A549 (cell line): ENCODE data around the gene METTL24. TPM values are rescaled to one million over a fixed set of nuclear protein-coding genes. Genes with fewer than 3 reads are reported as not detected.

ENCODE experiments used
- ATAC-seq, 2 experiments: fragments of 200-7000 bp in 1 of 2; fragments of >200 bp in 1 of 2; cut with Nextera tagmentation in 1 of 2; cut with Tn5 transposase in 1 of 2; 3 replicates each; pipeline versions ENCODE4 v1.8.0 to v1.9.1; 2018 to 2020; ENCODE audit warnings: mild to moderate bottlenecking in 1 of 2, moderate library complexity in 1 of 2
- CTCF ChIA-PET: fragments of 300-600 bp; sonication (Branson Sonifier 250); formaldehyde crosslinking; extraction: SDS; loops from one replicate; lab custom pipeline; 2021; ENCODE audit warnings: antibody characterized with exemption, inconsistent platforms; lab: Yijun Ruan, JAX
- POLR2A ChIA-PET: fragments of 350-600 bp; formaldehyde crosslinking; extraction: SDS; loops from one replicate; lab custom pipeline; 2021; ENCODE audit warnings: antibody characterized with exemption, inconsistent platforms; lab: Yijun Ruan, JAX
- DNase-seq, 2 experiments: peaks; one replicate each; pipeline versions ENCODE4 v3.0.0 to v3.0.0-alpha.2; 2011 to 2016; ENCODE audit warnings: low read depth in 1 of 2, low spot score in 1 of 2
- FAIRE-seq: peaks from 2 replicates; lab custom pipeline; 2011; peaks lifted over from hg19 to GRCh38; lab: Jason Lieb, UNC
- H3K27ac ChIP-seq, 2 experiments: fragments of >200 bp; sonication (Bioruptor Twin); formaldehyde crosslinking; 3 replicates each; pipeline ENCODE4 v1.5.1; 2016 to 2017
- H3K4me1 ChIP-seq: fragments of >200 bp; sonication (Bioruptor Twin); formaldehyde crosslinking; 3 replicates; pipeline ENCODE4 v1.6.1; 2016
- H3K4me2 ChIP-seq: fragments of >200 bp; sonication (Bioruptor Twin); formaldehyde crosslinking; 3 replicates; pipeline ENCODE4 v1.6.1; 2016
- H3K4me3 ChIP-seq: fragments of >200 bp; sonication (Bioruptor Twin); formaldehyde crosslinking; 3 replicates; pipeline ENCODE4 v1.5.1; 2016
- H3K9me3 ChIP-seq: fragments of >200 bp; sonication (Bioruptor Twin); formaldehyde crosslinking; 3 replicates; pipeline ENCODE4 v1.6.1; 2016
- ATOH8 ChIP-seq: fragments of 250-450 bp; sonication (Bioruptor Pico); IDR thresholded peaks from 2 replicates; pipeline ENCODE4 v1.5.0; 2020; ENCODE audit warnings: low read depth, mild to moderate bottlenecking, moderate library complexity
- BCL3 ChIP-seq: fragments of >200 bp; sonication (Bioruptor Twin); formaldehyde crosslinking; IDR thresholded peaks from 3 replicates; pipeline ENCODE4 v1.6.1; 2016
- BHLHE40 ChIP-seq: IDR thresholded peaks from 2 replicates; pipeline ENCODE4 v1.6.1; 2012; ENCODE audit warnings: low read depth, low read length, inconsistent platforms
- CBX2 ChIP-seq: fragments of 200-600 bp; sonication (generic); IDR thresholded peaks from 2 replicates; pipeline ENCODE4 v1.6.1; 2016; ENCODE audit warnings: low read depth, mild to moderate bottlenecking, borderline replicate concordance
- E2F6 ChIP-seq: IDR thresholded peaks from 2 replicates; pipeline ENCODE4 v1.6.1; 2012; ENCODE audit warnings: low read depth, borderline replicate concordance
- EHMT2 ChIP-seq: fragments of 200-600 bp; sonication (generic); IDR thresholded peaks from 2 replicates; pipeline ENCODE4 v1.6.1; 2016; ENCODE audit warnings: antibody characterized with exemption, low read depth, mild to moderate bottlenecking, moderate library complexity
- ESRRA ChIP-seq: fragments of 150-350 bp; IDR thresholded peaks from 2 replicates; pipeline ENCODE4 v1.6.1; 2014; ENCODE audit warnings: mild to moderate bottlenecking, low read length, borderline replicate concordance
- FOSB ChIP-seq: fragments of 250-450 bp; sonication (Bioruptor Pico); IDR thresholded peaks from 2 replicates; pipeline ENCODE4 v1.5.0; 2020; ENCODE audit warnings: mild to moderate bottlenecking, moderate library complexity
- FOXS1 ChIP-seq: fragments of 250-450 bp; sonication (Bioruptor Pico); IDR thresholded peaks from 2 replicates; pipeline ENCODE4 v1.5.0; 2020; ENCODE audit warnings: mild to moderate bottlenecking, moderate library complexity
- HES2 ChIP-seq: fragments of >200 bp; sonication (Bioruptor Twin); formaldehyde crosslinking; IDR thresholded peaks from 2 replicates; pipeline ENCODE4 v1.6.1; 2016
- HOXA7 ChIP-seq: fragments of 250-450 bp; sonication (Bioruptor Pico); IDR thresholded peaks from 2 replicates; pipeline ENCODE4 v1.5.0; 2020; ENCODE audit warnings: mild to moderate bottlenecking, moderate library complexity
- HOXB5 ChIP-seq: fragments of 250-450 bp; sonication (Bioruptor Pico); IDR thresholded peaks from 2 replicates; pipeline ENCODE4 v1.5.0; 2020; ENCODE audit warnings: mild to moderate bottlenecking, moderate library complexity
- KDM1A ChIP-seq: fragments of 200-600 bp; sonication (generic); IDR thresholded peaks from 2 replicates; pipeline ENCODE4 v1.6.1; 2016; ENCODE audit warnings: low read depth, mild to moderate bottlenecking
- MAFK ChIP-seq: fragments of 450-650 bp; IDR thresholded peaks from 2 replicates; pipeline ENCODE4 v1.6.1; 2014; ENCODE audit not compliant: partially characterized antibody
- MAZ ChIP-seq: fragments of 150-350 bp; IDR thresholded peaks from 2 replicates; pipeline ENCODE4 v1.6.1; 2014; ENCODE audit warnings: antibody characterized with exemption, low read depth, low read length, borderline replicate concordance
- NFE2L2 ChIP-seq: fragments of 150-350 bp; conservative IDR thresholded peaks from 2 replicates; pipeline ENCODE4 v1.6.1; 2014; ENCODE audit warnings: low read length
- NR3C1 ChIP-seq: fragments of >200 bp; sonication (Bioruptor Twin); formaldehyde crosslinking; IDR thresholded peaks from 3 replicates; pipeline ENCODE4 v1.6.1; 2017
- PHF8 ChIP-seq: fragments of 200-600 bp; sonication (generic); IDR thresholded peaks from 2 replicates; pipeline ENCODE4 v1.6.1; 2016; ENCODE audit warnings: low read depth, mild to moderate bottlenecking, antibody characterized with exemption, moderate library complexity, borderline replicate concordance
- POLR2A ChIP-seq: IDR thresholded peaks from 2 replicates; pipeline ENCODE4 v1.6.1; 2012; ENCODE audit warnings: mild to moderate bottlenecking, low read length
- RCOR1 ChIP-seq: fragments of 150-350 bp; IDR thresholded peaks from 2 replicates; pipeline ENCODE4 v1.6.1; 2014; ENCODE audit warnings: antibody characterized with exemption, low read length, low read depth
- RFX5 ChIP-seq: fragments of 450-650 bp; IDR thresholded peaks from 2 replicates; pipeline ENCODE4 v1.7.1; 2014; ENCODE audit warnings: antibody characterized with exemption, mild to moderate bottlenecking, moderate library complexity
- TFCP2L1 ChIP-seq: fragments of 250-450 bp; sonication (Bioruptor Pico); IDR thresholded peaks from 2 replicates; pipeline ENCODE4 v1.5.0; 2021; ENCODE audit warnings: mild to moderate bottlenecking
- TP53 ChIP-seq: fragments of 250-450 bp; sonication (Bioruptor Pico); IDR thresholded peaks from 2 replicates; pipeline ENCODE4 v1.5.0; 2021; ENCODE audit warnings: mild to moderate bottlenecking, moderate library complexity
- ZFP36 ChIP-seq: fragments of 450-650 bp; IDR thresholded peaks from 2 replicates; pipeline ENCODE4 v1.6.1; 2014; ENCODE audit warnings: borderline replicate concordance; ENCODE audit not compliant: partially characterized antibody
- WGBS: methylation state at CpG from one replicate; pipeline ENCODE4 v1.1.6; 2017; ENCODE audit errors: missing lambda C conversion rate; 5-methylcytosine and 5-hydroxymethylcytosine counted together
- polyA plus RNA-seq, 4 experiments: library from polyadenylated mRNA; depleted of rRNA in 3 of 4; stranded (reverse); fragments of >200 nt; fragmentation: RNase III in 1 of 4; extraction: RNeasy Plus Mini Kit Qiagen cat#74134 plus additional on column Dnase treatment in 1 of 4; gene quantifications; 2 replicates in 3 of 4; 3 replicates in 1 of 4; pipeline ENCODE4 v1.2.3, GENCODE V29; 2011 to 2017
- TF ChIP-seq, protein P1 (sequence below): fragments of 200-600 bp; sonication (generic); IDR thresholded peaks from 2 replicates; pipeline ENCODE4 v1.6.1; 2016; ENCODE audit warnings: antibody characterized with exemption, mild to moderate bottlenecking, moderate library complexity
- TF ChIP-seq, protein P2 (sequence below): fragments of >200 bp; sonication (Bioruptor Twin); formaldehyde crosslinking; IDR thresholded peaks from 3 replicates; pipeline ENCODE4 v1.5.1; 2016
- TF ChIP-seq, protein P3 (sequence below): fragments of 250-450 bp; sonication (Bioruptor Pico); IDR thresholded peaks from 2 replicates; pipeline ENCODE4 v1.5.0; 2021; ENCODE audit warnings: mild to moderate bottlenecking, moderate library complexity, borderline replicate concordance
- TF ChIP-seq, protein P4 (sequence below): fragments of 150-350 bp; IDR thresholded peaks from 2 replicates; pipeline ENCODE4 v1.6.1; 2014; ENCODE audit warnings: low read depth, mild to moderate bottlenecking, low read length

METTL24 gene
- polyA plus RNA-seq, 2 of the 4 experiments (the other 2 are of a cell fraction): not detected

DNA sequence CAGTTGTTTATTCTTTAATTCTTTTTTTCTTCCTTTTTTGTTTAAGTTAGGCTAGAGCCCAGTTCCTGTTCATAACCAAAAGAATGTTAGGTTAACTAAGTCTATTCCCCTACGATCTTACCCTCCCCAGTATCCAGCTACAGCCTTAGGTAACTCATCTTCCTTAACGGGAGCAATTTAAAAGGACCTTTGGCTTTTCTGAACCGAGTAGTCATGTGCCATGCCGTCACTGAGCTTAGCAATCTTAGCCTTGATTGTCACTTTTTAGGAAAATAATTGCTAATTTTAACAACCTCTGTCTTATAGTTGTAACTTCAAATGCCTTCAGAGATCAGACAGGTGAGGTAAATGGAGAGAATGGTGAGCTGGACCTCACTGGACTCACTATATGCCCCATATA lies 6.2 kb downstream of the METTL24 start:
- Histone ChIP-seq H3K4me2 (no peak overlapping the region), H3K27ac (no peak overlapping the region), H3K4me1 (no peaks in the 10 kb centered on the region), H3K9me3 (no peaks in the 10 kb centered on the region), H3K4me3 (no peak overlapping the region)
- FAIRE-seq (no peak), DNase-seq (no peak), ATAC-seq (no peak)
- 64% methylated on average over 4 of the region's 4 CpGs for WGBS
- TF ChIP-seq POLR2A (no peak), NFE2L2 (no peak), NR3C1 (no peak), FOSB (CRISPR knock-in tag) (no peak), TP53 (no peak), BHLHE40 (no peak), ZFP36 (no peak), E2F6 (no peak), CBX2 (no peak), RCOR1 (no peak), HOXB5 (no peak)
- TF ChIP-seq, protein P1, sequence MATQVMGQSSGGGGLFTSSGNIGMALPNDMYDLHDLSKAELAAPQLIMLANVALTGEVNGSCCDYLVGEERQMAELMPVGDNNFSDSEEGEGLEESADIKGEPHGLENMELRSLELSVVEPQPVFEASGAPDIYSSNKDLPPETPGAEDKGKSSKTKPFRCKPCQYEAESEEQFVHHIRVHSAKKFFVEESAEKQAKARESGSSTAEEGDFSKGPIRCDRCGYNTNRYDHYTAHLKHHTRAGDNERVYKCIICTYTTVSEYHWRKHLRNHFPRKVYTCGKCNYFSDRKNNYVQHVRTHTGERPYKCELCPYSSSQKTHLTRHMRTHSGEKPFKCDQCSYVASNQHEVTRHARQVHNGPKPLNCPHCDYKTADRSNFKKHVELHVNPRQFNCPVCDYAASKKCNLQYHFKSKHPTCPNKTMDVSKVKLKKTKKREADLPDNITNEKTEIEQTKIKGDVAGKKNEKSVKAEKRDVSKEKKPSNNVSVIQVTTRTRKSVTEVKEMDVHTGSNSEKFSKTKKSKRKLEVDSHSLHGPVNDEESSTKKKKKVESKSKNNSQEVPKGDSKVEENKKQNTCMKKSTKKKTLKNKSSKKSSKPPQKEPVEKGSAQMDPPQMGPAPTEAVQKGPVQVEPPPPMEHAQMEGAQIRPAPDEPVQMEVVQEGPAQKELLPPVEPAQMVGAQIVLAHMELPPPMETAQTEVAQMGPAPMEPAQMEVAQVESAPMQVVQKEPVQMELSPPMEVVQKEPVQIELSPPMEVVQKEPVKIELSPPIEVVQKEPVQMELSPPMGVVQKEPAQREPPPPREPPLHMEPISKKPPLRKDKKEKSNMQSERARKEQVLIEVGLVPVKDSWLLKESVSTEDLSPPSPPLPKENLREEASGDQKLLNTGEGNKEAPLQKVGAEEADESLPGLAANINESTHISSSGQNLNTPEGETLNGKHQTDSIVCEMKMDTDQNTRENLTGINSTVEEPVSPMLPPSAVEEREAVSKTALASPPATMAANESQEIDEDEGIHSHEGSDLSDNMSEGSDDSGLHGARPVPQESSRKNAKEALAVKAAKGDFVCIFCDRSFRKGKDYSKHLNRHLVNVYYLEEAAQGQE: no peak
- TF ChIP-seq, protein P2, sequence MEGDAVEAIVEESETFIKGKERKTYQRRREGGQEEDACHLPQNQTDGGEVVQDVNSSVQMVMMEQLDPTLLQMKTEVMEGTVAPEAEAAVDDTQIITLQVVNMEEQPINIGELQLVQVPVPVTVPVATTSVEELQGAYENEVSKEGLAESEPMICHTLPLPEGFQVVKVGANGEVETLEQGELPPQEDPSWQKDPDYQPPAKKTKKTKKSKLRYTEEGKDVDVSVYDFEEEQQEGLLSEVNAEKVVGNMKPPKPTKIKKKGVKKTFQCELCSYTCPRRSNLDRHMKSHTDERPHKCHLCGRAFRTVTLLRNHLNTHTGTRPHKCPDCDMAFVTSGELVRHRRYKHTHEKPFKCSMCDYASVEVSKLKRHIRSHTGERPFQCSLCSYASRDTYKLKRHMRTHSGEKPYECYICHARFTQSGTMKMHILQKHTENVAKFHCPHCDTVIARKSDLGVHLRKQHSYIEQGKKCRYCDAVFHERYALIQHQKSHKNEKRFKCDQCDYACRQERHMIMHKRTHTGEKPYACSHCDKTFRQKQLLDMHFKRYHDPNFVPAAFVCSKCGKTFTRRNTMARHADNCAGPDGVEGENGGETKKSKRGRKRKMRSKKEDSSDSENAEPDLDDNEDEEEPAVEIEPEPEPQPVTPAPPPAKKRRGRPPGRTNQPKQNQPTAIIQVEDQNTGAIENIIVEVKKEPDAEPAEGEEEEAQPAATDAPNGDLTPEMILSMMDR: no peak
- ChIA-PET CTCF (no interaction called here), POLR2A (no interaction called here)

DNA sequence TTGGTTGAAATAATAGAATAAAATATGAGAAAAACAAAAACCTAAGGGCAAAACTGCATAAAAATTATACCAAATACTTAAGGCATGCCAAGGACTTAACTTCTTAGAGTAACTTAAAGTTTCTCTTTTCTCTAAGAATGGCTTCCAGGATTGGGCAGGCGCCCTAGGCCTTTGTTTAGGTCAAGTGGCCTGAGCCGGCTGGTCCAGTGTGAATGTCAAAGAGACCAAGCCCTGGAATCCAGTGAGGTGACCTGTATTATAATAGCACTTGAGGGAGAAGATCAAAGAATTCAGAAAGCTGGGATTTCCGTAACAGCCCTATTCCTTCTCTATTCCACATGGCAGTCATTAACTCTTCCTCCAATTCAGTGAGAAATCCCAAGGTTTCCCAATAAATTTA lies 6.6 kb downstream of the METTL24 start:
- Histone ChIP-seq H3K4me3 (no peak overlapping the region), H3K9me3 (no peaks in the 10 kb centered on the region), H3K4me2 (no peak overlapping the region), H3K4me1 (no peaks in the 10 kb centered on the region), H3K27ac (no peak overlapping the region)
- WGBS: 83% methylated on average over 3 of the region's 3 CpGs
- no peak for DNase-seq
- CTCF ChIA-PET: no interaction called here
- POLR2A ChIA-PET: no interaction called here
- FAIRE-seq: no peak
- ATAC-seq: no peak
- TF ChIP-seq BCL3 (no peak), MAFK (no peak), ATOH8 (CRISPR knock-in tag) (no peak), EHMT2 (no peak), MAZ (no peak), FOSB (CRISPR knock-in tag) (no peak), HOXA7 (CRISPR knock-in tag) (no peak), KDM1A (no peak), PHF8 (no peak), RFX5 (no peak), HES2 (no peak), TFCP2L1 (no peak), ESRRA (no peak), FOXS1 (no peak)
- TF ChIP-seq, protein P3, sequence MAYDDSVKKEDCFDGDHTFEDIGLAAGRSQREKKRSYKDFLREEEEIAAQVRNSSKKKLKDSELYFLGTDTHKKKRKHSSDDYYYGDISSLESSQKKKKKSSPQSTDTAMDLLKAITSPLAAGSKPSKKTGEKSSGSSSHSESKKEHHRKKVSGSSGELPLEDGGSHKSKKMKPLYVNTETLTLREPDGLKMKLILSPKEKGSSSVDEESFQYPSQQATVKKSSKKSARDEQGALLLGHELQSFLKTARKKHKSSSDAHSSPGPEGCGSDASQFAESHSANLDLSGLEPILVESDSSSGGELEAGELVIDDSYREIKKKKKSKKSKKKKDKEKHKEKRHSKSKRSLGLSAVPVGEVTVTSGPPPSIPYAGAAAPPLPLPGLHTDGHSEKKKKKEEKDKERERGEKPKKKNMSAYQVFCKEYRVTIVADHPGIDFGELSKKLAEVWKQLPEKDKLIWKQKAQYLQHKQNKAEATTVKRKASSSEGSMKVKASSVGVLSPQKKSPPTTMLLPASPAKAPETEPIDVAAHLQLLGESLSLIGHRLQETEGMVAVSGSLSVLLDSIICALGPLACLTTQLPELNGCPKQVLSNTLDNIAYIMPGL (CRISPR knock-in tag): no peak
- TF ChIP-seq, protein P4, sequence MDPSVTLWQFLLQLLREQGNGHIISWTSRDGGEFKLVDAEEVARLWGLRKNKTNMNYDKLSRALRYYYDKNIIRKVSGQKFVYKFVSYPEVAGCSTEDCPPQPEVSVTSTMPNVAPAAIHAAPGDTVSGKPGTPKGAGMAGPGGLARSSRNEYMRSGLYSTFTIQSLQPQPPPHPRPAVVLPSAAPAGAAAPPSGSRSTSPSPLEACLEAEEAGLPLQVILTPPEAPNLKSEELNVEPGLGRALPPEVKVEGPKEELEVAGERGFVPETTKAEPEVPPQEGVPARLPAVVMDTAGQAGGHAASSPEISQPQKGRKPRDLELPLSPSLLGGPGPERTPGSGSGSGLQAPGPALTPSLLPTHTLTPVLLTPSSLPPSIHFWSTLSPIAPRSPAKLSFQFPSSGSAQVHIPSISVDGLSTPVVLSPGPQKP: no peak
